Loucy (cell line): ENCODE measurements around the gene TEX48.

Experiments
- H2AFZ ChIP-seq: fragments of 200-600 bp; sonication (generic); 2 replicates; pipeline ENCODE4 v1.6.0; 2016; ENCODE audit warnings: antibody characterized with exemption, mild to moderate bottlenecking, low read length, moderate library complexity
- H3F3A ChIP-seq: fragments of 200-600 bp; 2 replicates; pipeline ENCODE4 v1.6.0; 2016; ENCODE audit warnings: antibody characterized with exemption, low read depth, mild to moderate bottlenecking
- H3K27me3 ChIP-seq: fragments of 200-600 bp; sonication (generic); 2 replicates; pipeline ENCODE4 v1.6.1; 2014; ENCODE audit warnings: low read length, mild to moderate bottlenecking; ENCODE audit not compliant: insufficient read depth, poor library complexity, severe bottlenecking
- H3K36me3 ChIP-seq: fragments of 200-600 bp; sonication (generic); 2 replicates; pipeline ENCODE4 v1.6.1; 2016; ENCODE audit warnings: low read length; ENCODE audit not compliant: insufficient read depth
- H3K4me1 ChIP-seq: fragments of 200-600 bp; sonication (generic); 2 replicates; pipeline ENCODE4 v1.5.1; 2014; ENCODE audit warnings: low read length, mild to moderate bottlenecking; ENCODE audit not compliant: insufficient read depth, poor library complexity, severe bottlenecking
- H3K4me2 ChIP-seq: fragments of 200-600 bp; sonication (generic); 2 replicates; pipeline ENCODE4 v1.6.0; 2014; ENCODE audit warnings: antibody characterized with exemption, low read length, low read depth, mild to moderate bottlenecking; ENCODE audit not compliant: poor library complexity, severe bottlenecking
- H3K4me3 ChIP-seq: fragments of 200-600 bp; sonication (generic); 2 replicates; pipeline ENCODE4 v1.5.1; 2014; ENCODE audit warnings: low read length, mild to moderate bottlenecking, mixed read lengths; ENCODE audit not compliant: poor library complexity, severe bottlenecking
- H3K79me2 ChIP-seq: fragments of 200-600 bp; sonication (generic); 2 replicates; pipeline ENCODE4 v1.6.1; 2014; ENCODE audit warnings: low read length; ENCODE audit not compliant: insufficient read depth
- H3K9ac ChIP-seq: fragments of 200-600 bp; sonication (generic); 2 replicates; pipeline ENCODE4 v1.6.0; 2014; ENCODE audit warnings: mild to moderate bottlenecking, low read depth, low read length, moderate library complexity; ENCODE audit not compliant: poor library complexity, severe bottlenecking
- H3K9me2 ChIP-seq: fragments of 200-600 bp; sonication (generic); replicated peaks from 2 replicates; pipeline ENCODE4 v1.6.1; 2016; ENCODE audit warnings: low read depth, low read length, mixed read lengths
- H3K9me3 ChIP-seq: fragments of 200-600 bp; sonication (generic); 2 replicates; pipeline ENCODE4 v1.6.1; 2014; ENCODE audit warnings: mild to moderate bottlenecking, antibody characterized with exemption, low read length, low read depth; ENCODE audit not compliant: insufficient read depth
- H4K20me1 ChIP-seq: fragments of 200-600 bp; sonication (generic); 2 replicates; pipeline ENCODE4 v1.6.0; 2014; ENCODE audit warnings: antibody characterized with exemption, low read length, mild to moderate bottlenecking; ENCODE audit not compliant: insufficient read depth, poor library complexity, severe bottlenecking
- EZH2phosphoT487 ChIP-seq: fragments of 200-600 bp; IDR thresholded peaks from 2 replicates; pipeline ENCODE4 v1.6.1; 2018; ENCODE audit warnings: antibody characterized with exemption, mild to moderate bottlenecking, moderate library complexity, borderline replicate concordance
- TF ChIP-seq, protein P1 (sequence below): fragments of 200-600 bp; sonication (generic); conservative IDR thresholded peaks from 2 replicates; pipeline ENCODE4 v1.5.1; 2014; ENCODE audit warnings: mild to moderate bottlenecking, antibody characterized with exemption, low read length

The TEX48 gene

DNA sequence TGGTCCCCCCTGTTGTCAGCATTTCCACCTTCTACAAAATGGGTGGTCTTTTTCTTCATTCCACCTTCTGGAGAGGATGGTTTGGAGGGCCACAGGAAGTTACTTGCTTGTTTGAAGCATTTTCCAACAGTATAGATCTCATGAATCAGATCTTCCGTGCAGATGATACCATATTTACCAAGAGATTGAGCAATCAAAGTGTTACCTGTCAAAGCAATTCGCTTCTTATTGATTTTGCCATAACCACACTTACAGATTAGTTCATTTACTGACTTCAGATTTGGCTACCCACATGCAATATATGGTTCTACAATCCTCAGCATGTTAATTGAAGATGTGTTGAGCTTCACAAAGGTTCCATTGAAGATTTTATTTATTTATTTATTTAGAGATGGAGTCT is 14.0 kb upstream of the TEX48 start:
- Histone ChIP-seq H4K20me1 (no peaks in the 10 kb centered on the region), H3K27me3 (no peaks in the 10 kb centered on the region), H3K9me2 (no peaks in the 10 kb centered on the region), H3K4me3 (no peak overlapping the region), H3K4me1 (no peaks in the 10 kb centered on the region), H3K9me3 (no peaks in the 10 kb centered on the region), H3K4me2 (no peak overlapping the region), H3F3A (no peaks in the 10 kb centered on the region), H3K36me3 (no peaks in the 10 kb centered on the region), H3K79me2 (no peaks in the 10 kb centered on the region), H2AFZ (no peak overlapping the region), H3K9ac (no peak overlapping the region)
- TF ChIP-seq EZH2phosphoT487 = no peak
- TF ChIP-seq, protein P1, sequence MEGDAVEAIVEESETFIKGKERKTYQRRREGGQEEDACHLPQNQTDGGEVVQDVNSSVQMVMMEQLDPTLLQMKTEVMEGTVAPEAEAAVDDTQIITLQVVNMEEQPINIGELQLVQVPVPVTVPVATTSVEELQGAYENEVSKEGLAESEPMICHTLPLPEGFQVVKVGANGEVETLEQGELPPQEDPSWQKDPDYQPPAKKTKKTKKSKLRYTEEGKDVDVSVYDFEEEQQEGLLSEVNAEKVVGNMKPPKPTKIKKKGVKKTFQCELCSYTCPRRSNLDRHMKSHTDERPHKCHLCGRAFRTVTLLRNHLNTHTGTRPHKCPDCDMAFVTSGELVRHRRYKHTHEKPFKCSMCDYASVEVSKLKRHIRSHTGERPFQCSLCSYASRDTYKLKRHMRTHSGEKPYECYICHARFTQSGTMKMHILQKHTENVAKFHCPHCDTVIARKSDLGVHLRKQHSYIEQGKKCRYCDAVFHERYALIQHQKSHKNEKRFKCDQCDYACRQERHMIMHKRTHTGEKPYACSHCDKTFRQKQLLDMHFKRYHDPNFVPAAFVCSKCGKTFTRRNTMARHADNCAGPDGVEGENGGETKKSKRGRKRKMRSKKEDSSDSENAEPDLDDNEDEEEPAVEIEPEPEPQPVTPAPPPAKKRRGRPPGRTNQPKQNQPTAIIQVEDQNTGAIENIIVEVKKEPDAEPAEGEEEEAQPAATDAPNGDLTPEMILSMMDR = no peak

DNA sequence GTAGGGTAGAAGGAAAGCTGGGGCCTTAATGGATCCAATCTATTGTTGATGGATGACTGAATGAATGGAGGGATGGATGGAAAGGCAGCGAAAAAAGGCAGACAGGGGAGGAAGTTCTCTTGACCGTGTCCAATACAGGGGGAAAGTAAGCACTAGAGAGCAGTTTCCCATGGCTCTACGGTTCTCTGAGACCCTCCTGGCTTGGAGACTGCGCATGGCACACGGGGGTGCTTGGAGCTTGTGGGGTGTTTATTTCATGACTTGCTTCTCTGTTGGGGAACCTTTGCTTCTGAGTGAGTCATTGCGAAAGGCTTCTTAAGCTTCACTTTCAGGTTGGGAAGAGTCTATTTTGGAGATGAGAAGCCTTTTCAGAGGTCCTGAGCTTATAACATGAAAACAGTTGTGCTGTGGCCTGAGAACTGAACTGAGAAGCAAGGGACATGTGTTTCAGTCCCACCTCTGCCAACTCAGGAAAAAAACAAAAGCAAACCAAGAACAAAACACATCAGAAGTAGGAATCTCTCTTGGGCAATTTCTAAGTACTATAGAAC is 12.8 kb upstream of the TEX48 start:
- Histone ChIP-seq H3K4me1 (no peaks in the 10 kb centered on the region), H3K4me3 (no peak overlapping the region), H3K4me2 (no peak overlapping the region), H2AFZ (no peak overlapping the region), H3K9ac (no peak overlapping the region), H3K79me2 (no peaks in the 10 kb centered on the region), H3K9me2 (no peaks in the 10 kb centered on the region), H3K36me3 (no peaks in the 10 kb centered on the region), H4K20me1 (no peaks in the 10 kb centered on the region), H3K27me3 (no peaks in the 10 kb centered on the region), H3F3A (no peaks in the 10 kb centered on the region), H3K9me3 (no peaks in the 10 kb centered on the region)
- no peak for TF ChIP-seq EZH2phosphoT487
- TF ChIP-seq, protein P1 = no peak

- no peaks in the 10 kb centered on the region for H3K9me2 ChIP-seq
- H4K20me1 ChIP-seq = no peaks in the 10 kb centered on the region
- H3K36me3 ChIP-seq = no peaks in the 10 kb centered on the region
- H3K4me1 ChIP-seq = no peaks in the 10 kb centered on the region
- TF ChIP-seq, protein P1 = no peak
- TF ChIP-seq EZH2phosphoT487 = no peak
- H3K4me2 ChIP-seq = no peak overlapping the region
- H2AFZ ChIP-seq = no peak overlapping the region
- H3K4me3 ChIP-seq = no peak overlapping the region
- no peaks in the 10 kb centered on the region for H3F3A ChIP-seq
- no peak overlapping the region for H3K9ac ChIP-seq
- H3K9me3 ChIP-seq = no peaks in the 10 kb centered on the region
- no peaks in the 10 kb centered on the region for H3K79me2 ChIP-seq
- no peaks in the 10 kb centered on the region for H3K27me3 ChIP-seq
Measured at GRCh38 chr9:114694146-114694545, 12.2 kb upstream of the TEX48 start.
